PC-9 (cell line): ENCODE data around the gene TMEM234.

ENCODE experiments used
- CTCF ChIP-seq: fragments of 200-600 bp; sonication (generic); conservative IDR thresholded peaks from 2 replicates; pipeline ENCODE4 v1.6.1; 2017; ENCODE audit warnings: mixed run types, antibody characterized with exemption, mild to moderate bottlenecking, moderate library complexity
- EZH2 ChIP-seq: fragments of 200-600 bp; sonication (generic); IDR thresholded peaks from 2 replicates; pipeline ENCODE4 v1.8.0; 2017; ENCODE audit warnings: antibody characterized with exemption, low read depth

GRCh38 chr1:32265846-32266245, 43.7 kb upstream of the TMEM234 start:
- TF ChIP-seq CTCF (no peak), EZH2 (no peak)
